ENCODE measurements around the gene PACS2.

Gene PACS2

GRCh38 chr14:105425823-105426247 lies 111.3 kb downstream of the PACS2 start:
- DNase-seq = no peak

- no peak for DNase-seq
These were observed 112.0 kb downstream of the PACS2 start for GRCh38 chr14:105426416-105427130.

GRCh38 chr14:105427412-105427811 lies 112.9 kb downstream of the PACS2 start:
- no peak for DNase-seq

- no peak for DNase-seq
These were observed 113.5 kb downstream of the PACS2 start for GRCh38 chr14:105427936-105428485.

- no peak for DNase-seq
These were observed 115.5 kb downstream of the PACS2 start for GRCh38 chr14:105430042-105430441.

- DNase-seq = no peak
These were observed 116.0 kb downstream of the PACS2 start for GRCh38 chr14:105430565-105430964.

- no peak for DNase-seq
These were observed 116.7 kb downstream of the PACS2 start for GRCh38 chr14:105431256-105431655.

- no peak for DNase-seq
These were observed 118.1 kb downstream of the PACS2 start for GRCh38 chr14:105432657-105433056.

- DNase-seq = no peak
These were observed 118.6 kb downstream of the PACS2 start for GRCh38 chr14:105433161-105433605.

GRCh38 chr14:105436402-105436801 lies 121.9 kb downstream of the PACS2 start:
- no peak for DNase-seq

- no peak for DNase-seq
These were observed 122.6 kb downstream of the PACS2 start for GRCh38 chr14:105436891-105437722.

GRCh38 chr14:105437723-105438500 lies 123.4 kb downstream of the PACS2 start:
- DNase-seq = no peak

GRCh38 chr14:105439179-105439578 lies 124.6 kb downstream of the PACS2 start:
- no peak for DNase-seq

- DNase-seq = no peak
These were observed 125.4 kb downstream of the PACS2 start for GRCh38 chr14:105439710-105440553.

GRCh38 chr14:105440554-105440900 lies 126.0 kb downstream of the PACS2 start:
- DNase-seq = no peak

GRCh38 chr14:105440992-105441391 lies 126.4 kb downstream of the PACS2 start:
- DNase-seq = no peak

- DNase-seq = no peak
These were observed 127.6 kb downstream of the PACS2 start for GRCh38 chr14:105442125-105442524.

GRCh38 chr14:105442834-105443233 lies 128.3 kb downstream of the PACS2 start:
- DNase-seq = no peak

GRCh38 chr14:105444859-105445258 lies 130.3 kb downstream of the PACS2 start:
- no peak for DNase-seq

GRCh38 chr14:105445290-105445689 lies 130.7 kb downstream of the PACS2 start:
- DNase-seq = no peak

GRCh38 chr14:105445901-105446845 lies 131.6 kb downstream of the PACS2 start:
- DNase-seq = no peak
